ENCODE results near the gene EPB41L5.

Gene EPB41L5

GRCh38 chr2:120125195-120125594 is 112.3 kb downstream of the EPB41L5 start:
- Histone ChIP-seq H3K27ac (no peak overlapping the region), H3K79me2 (ENCODE audit: insufficient read depth, low read depth) (no peaks in the 10 kb centered on the region), H3K36me3 (ENCODE audit: insufficient read depth) (no peaks in the 10 kb centered on the region), H3K4me1 (ENCODE audit: low read depth, poor library complexity, severe bottlenecking) (no peaks in the 10 kb centered on the region), H3K4me3 (IDR thresholded peaks at IDR 0.05; ENCODE audit: insufficient read depth, low read depth, low read length) (no peak overlapping the region), H2AFZ (ENCODE audit: low read depth) (no peak overlapping the region), H3K9ac (no peak overlapping the region), H3K4me2 (no peak overlapping the region), H3K27me3 (ENCODE audit: insufficient read depth, low read depth) (no peaks in the 10 kb centered on the region), H4K20me1 (ENCODE audit: insufficient read depth) (no peaks in the 10 kb centered on the region)
- TF ChIP-seq CTCF (conservative IDR thresholded peaks at IDR 0.05; ENCODE audit: low read depth, low read length), result no peak

GRCh38 chr2:120128216-120128615 is 115.3 kb downstream of the EPB41L5 start:
- H3K4me1 ChIP-seq (ENCODE audit: low read depth, poor library complexity, severe bottlenecking), result no peaks in the 10 kb centered on the region
- TF ChIP-seq CTCF (conservative IDR thresholded peaks at IDR 0.05; ENCODE audit: low read depth, low read length), result no peak
- H3K27me3 ChIP-seq (ENCODE audit: insufficient read depth, low read depth), result no peaks in the 10 kb centered on the region
- H3K9ac ChIP-seq, result no peak overlapping the region
- H4K20me1 ChIP-seq (ENCODE audit: insufficient read depth), result no peaks in the 10 kb centered on the region
- H3K36me3 ChIP-seq (ENCODE audit: insufficient read depth), result no peaks in the 10 kb centered on the region
- H3K4me3 ChIP-seq (IDR thresholded peaks at IDR 0.05; ENCODE audit: insufficient read depth, low read depth, low read length), result no peak overlapping the region
- no peak overlapping the region for H3K4me2 ChIP-seq
- H2AFZ ChIP-seq (ENCODE audit: low read depth), result no peak overlapping the region
- no peaks in the 10 kb centered on the region for H3K79me2 ChIP-seq (ENCODE audit: insufficient read depth, low read depth)
- no peak overlapping the region for H3K27ac ChIP-seq

- Histone ChIP-seq H3K4me3 (IDR thresholded peaks at IDR 0.05; ENCODE audit: insufficient read depth, low read depth, low read length) (no peak overlapping the region), H3K27me3 (ENCODE audit: insufficient read depth, low read depth) (no peaks in the 10 kb centered on the region), H3K36me3 (ENCODE audit: insufficient read depth) (no peaks in the 10 kb centered on the region), H4K20me1 (ENCODE audit: insufficient read depth) (no peaks in the 10 kb centered on the region), H3K4me2 (no peak overlapping the region), H3K79me2 (ENCODE audit: insufficient read depth, low read depth) (no peaks in the 10 kb centered on the region), H3K9ac (no peak overlapping the region), H3K27ac (no peak overlapping the region), H3K4me1 (ENCODE audit: low read depth, poor library complexity, severe bottlenecking) (no peaks in the 10 kb centered on the region), H2AFZ (ENCODE audit: low read depth) (no peak overlapping the region)
- TF ChIP-seq CTCF (conservative IDR thresholded peaks at IDR 0.05; ENCODE audit: low read depth, low read length), result no peak
Measured at GRCh38 chr2:120132190-120132589, 119.3 kb downstream of the EPB41L5 start.

- no peak overlapping the region for H2AFZ ChIP-seq (ENCODE audit: low read depth)
- no peaks in the 10 kb centered on the region for H3K36me3 ChIP-seq (ENCODE audit: insufficient read depth)
- H4K20me1 ChIP-seq (ENCODE audit: insufficient read depth), result no peaks in the 10 kb centered on the region
- H3K4me3 ChIP-seq (IDR thresholded peaks at IDR 0.05; ENCODE audit: insufficient read depth, low read depth, low read length), result no peak overlapping the region
- H3K4me2 ChIP-seq, result no peak overlapping the region
- no peak for TF ChIP-seq CTCF (conservative IDR thresholded peaks at IDR 0.05; ENCODE audit: low read depth, low read length)
- no peak overlapping the region for H3K27ac ChIP-seq
- no peak overlapping the region for H3K9ac ChIP-seq
- H3K27me3 ChIP-seq (ENCODE audit: insufficient read depth, low read depth), result no peaks in the 10 kb centered on the region
- no peaks in the 10 kb centered on the region for H3K4me1 ChIP-seq (ENCODE audit: low read depth, poor library complexity, severe bottlenecking)
- no peaks in the 10 kb centered on the region for H3K79me2 ChIP-seq (ENCODE audit: insufficient read depth, low read depth)
Measured at GRCh38 chr2:120132691-120133090, 119.8 kb downstream of the EPB41L5 start.
